HG03196 (cell line): ENCODE measurements around the gene PACRG.

Source experiments
- ATAC-seq: cut with Tn5 transposase; IDR thresholded peaks from one replicate; pipeline ENCODE4 v1.9.1; 2021; ENCODE audit not compliant: unreplicated experiment

The PACRG gene

DNA sequence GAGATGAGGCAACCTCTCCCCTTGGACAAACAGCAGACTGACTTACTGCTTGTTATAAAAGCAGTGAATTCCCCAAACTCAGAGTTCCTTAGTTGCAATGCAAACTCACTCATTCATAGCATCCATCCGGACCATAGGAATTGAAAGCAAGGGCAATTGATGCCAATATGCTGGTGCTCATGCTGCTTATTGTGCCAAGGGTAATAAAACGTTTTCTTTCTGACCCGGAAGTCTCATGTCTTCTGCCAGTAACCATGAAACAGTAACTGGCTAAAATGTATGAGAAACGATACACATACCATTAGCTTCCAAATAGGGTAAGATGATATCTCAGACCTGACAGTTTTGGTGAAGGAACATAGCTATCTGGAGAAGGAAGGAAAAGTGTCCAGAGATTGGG is 18.3 kb upstream of the PACRG start:
- ATAC-seq = no peak

DNA sequence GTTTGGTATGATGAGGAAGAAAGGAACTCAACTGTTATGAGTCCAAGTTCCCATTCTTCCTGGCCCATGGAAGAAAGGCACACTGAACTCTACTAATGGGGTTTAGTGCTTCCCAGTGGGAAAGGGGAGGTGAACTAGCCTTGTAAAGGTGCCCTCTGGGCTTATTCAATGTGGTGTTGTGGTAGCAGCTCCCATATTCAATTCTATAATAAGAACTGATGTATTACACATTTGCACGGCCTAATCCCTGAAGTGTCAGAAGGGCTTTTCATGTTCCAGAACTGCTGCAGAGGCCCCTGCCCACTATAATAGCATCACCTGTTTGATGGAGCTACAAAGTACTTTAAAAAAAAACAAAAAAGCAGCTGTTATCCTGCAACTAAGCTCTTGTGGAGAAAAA is 17.4 kb upstream of the PACRG start:
- no peak for ATAC-seq

DNA sequence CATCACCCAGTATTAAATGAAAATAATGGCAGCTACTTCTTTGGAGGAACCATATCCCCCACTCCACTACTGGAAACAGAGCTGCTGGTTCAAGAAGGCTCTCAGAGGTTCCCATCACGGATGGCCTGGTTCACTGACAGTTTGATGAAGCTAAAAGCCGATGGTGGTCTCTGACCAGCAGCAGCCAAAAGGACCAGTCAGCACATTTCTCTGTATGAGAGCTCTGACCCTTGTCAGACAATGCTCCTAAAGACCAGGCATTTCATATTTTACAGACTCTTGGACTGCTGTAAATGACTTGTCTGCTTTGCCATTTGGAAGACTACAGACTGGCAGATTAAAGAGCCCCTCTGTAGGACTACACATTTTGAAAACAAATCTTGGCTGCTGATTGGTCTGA is 16.8 kb upstream of the PACRG start:
- no peak for ATAC-seq

DNA sequence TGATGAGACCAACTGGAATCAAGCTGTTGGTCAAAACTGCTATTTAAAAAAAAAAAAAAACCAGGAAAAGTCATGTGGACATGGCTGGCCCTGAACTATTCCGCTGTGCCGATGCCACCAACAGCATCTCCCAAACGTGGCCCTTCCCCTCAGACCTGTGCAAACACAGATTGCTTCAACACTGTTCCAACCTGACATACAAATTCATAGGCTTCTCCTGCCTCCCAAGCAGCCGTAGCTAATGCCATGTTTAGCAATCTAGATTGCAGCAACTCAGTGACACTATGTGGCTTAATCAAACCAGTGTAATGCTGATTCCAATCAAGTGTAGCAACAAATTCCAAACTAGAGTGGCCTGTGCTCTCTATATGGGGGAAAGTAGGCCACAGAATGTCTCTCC is 16.4 kb upstream of the PACRG start:
- no peak for ATAC-seq

DNA sequence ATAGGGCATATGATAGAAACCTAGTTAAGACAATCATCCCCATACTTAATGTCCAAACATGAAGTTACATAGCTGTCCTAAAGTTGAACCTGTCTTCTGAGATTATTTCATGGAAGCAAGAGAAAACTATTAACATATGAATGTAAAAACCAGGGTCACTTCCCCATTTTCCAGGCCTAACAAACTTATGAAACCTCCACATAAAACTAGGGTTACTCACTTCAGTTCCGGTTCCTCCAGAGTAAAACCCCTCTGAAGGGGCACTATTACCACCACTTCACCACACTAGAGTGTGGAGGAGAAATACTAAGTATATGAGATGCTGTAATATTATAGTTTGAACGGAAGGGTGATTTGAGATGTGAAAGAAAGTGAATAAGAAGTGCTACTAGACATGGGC is 15.1 kb upstream of the PACRG start:
- ATAC-seq = no peak

DNA sequence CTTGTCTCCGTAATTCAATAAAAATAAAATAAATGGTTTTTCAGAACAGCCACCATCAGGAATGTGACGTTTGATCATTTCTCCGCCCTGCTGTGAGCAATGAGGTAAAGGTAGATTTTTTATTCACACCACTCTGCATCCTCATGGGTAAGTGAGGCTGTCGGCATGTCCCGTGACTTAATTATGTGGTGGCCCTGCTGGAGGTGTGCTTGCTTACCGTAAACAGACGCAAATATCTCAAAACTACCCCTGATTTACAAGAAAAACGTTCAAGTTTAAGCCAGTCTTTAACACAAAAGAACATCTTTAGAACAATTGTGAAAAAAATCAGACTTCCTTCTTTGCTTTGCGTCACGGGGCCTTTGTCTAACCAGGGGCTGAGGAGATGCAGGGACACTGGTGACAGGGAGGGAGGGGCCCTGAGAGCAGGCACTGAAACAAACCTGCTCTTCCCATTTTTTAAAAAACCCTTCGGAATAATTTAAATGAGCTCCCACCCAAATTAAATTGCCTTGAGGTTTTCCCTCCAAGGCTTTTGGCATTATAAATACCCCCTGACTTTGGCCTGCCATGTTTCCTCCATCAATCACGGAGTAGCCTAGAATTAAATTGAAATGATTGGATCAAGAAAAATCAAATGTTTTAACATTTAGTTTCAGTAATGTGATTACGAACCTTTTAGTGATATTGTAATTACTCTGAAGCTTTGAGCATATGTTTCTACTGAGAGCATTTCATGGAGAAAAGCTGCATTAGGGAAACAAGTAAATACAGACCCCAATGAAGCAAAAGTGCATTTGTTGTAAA is 13.6 kb upstream of the PACRG start:
- no peak for ATAC-seq

DNA sequence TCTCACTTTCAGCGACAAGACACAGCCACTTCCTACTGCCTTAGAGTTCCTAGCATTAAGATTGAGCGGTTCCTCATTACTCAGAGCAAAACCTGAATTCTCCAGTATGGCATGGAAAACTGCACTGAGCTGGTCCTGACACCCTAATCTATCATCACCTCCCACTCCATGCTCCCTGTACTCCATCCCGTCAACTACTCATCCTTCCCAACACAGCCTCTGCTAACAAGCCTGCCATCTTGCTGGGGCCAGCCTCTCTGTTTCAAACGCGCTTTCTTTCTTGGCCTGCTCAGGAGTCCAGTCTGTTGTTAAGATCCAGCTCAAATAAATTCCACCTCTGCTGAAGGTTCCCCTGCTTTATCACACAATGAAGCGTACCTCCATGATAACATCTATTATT is 12.2 kb upstream of the PACRG start:
- ATAC-seq = no peak

DNA sequence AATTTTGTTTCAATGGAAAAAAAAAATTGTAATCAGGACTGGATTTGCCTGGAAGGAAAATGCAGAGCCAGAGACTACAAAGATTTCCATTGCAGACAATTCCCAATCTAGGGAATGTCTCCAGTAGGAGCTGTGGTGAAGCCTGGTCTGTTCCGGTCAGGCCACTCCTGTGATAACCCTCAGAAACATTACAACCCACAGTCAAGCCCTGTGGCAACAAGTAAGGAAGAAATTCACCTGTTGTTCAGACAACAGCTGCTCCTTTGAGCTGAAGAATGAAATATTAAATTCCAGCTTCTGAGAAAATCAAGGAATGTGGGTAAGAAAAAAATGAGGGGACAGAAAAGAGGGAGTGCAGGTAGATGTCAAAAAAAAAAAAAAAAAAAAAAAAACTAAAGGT is 8.2 kb upstream of the PACRG start:
- ATAC-seq = no peak

DNA sequence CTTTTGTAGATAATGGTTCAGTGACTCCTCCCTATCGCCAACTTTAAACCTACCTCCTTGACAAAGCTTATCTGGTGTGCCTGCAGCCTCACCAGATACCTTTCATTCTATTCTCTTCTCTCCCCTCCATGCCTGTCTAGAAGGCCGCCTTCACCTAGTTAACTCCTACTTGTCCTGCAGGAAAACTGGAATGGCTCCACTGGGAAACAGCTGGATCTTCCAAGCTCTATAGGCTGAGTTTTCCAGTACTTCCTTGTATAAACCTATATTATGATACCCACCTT is 6.4 kb upstream of the PACRG start:
- ATAC-seq = no peak

DNA sequence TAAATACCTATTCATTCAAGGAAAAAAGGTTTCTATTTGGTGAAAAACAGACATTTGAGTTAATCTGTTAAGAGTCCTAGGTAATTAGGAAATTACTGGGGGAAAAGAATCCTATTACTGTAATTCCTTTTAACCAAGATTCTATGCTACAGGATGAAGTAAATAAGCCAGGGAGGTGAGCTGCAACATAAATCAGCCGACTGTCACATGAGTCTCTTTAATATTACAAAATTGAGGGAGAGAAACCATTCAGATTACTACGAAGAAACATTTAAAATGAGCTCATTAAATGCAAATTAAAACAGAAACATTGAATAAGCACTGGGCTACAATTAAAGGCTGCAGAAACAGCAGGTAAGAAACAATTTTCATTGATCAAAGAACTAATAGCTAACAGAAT is 5.5 kb upstream of the PACRG start:
- ATAC-seq = no peak

DNA sequence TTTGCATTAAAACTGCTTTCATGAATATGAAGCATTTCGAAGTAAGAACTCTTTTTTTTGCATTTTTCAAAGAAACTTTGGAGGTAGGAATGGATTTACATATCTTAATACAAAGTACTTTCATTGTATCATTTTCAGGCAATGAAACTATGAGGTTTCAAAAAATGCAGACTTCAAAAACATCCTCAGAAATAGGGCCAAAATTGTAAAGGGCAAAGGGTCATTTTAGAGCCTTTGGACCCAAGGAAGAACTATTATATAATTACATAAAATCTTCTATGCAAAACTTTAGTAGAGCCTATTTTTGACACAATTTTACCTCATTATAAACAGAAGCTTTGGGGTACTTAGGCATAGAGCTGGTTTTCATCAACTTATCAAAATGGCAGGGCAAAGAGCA is 5.1 kb upstream of the PACRG start:
- ATAC-seq = no peak

DNA sequence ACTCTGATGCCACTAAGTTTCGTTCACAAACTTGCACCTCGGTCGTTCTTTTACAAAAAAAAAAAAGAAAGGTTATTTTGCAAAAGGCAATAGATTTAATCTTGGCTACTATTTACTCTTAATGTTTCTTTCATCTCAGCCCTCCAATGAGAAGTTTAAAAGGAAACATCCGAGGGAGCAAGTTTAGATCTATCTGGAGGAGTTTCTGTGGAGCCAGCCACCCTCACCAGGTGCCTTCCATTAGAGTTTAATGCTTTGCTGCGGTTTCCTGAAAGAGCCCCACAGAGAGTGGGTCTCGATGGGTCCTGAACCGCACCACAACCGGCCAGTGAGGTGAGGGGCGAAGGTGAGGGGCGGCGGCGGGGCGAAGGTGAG is 840 bp upstream of the PACRG start:
- no peak for ATAC-seq

DNA sequence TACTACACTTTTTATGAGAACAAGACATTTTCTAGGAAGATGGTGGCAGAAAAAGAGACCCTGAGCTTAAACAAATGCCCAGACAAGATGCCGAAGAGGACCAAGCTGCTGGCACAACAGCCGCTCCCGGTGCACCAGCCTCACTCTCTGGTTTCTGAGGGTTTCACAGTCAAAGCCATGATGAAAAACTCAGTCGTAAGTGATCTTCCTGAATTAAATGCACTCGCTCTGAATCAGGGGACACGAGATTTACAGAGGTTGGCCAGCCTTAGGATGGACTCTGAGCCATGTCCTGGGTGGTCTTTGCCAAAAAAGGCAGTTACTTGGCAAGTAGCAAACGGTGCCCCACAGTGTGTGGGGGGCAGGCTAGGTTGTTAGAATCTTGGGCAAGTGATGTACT is 423 bp downstream of the PACRG start:
- no peak for ATAC-seq

DNA sequence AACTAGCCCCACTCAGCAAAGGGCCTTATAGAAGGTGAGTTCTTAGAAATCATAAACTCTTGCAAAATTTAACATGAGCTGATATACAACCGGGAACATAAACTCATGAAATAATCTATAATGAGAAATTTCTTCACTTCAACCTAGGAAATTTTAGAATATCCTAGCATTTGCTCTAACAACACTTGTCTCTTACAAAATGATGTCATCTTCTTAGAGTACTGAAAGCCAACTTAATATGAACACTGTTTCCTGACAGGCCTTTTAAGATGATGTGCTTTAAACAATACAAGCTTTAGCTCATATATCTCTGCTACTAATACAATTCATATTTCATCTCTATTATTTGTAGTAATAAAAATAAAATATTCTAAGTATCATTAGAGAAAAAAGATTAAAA is 932 bp downstream of the PACRG start:
- ATAC-seq = no peak

DNA sequence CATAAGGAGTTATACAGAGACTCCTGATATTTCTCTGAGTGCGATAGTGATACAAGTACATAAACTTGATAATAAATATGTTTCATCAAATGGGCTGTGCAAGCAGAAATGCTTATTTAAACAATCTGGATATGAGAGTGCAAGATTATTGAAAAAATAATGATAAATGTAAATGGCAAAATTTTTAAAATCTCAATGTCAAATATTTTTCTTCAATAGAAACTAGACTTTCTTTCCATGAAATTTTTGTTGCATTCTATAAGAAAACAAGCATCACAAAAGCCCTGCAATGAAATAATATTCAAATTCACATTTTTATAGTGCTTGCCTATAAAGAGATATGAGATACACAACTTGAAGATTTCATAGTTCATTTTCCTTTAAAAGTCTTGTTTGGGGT is 2.7 kb downstream of the PACRG start:
- no peak for ATAC-seq

DNA sequence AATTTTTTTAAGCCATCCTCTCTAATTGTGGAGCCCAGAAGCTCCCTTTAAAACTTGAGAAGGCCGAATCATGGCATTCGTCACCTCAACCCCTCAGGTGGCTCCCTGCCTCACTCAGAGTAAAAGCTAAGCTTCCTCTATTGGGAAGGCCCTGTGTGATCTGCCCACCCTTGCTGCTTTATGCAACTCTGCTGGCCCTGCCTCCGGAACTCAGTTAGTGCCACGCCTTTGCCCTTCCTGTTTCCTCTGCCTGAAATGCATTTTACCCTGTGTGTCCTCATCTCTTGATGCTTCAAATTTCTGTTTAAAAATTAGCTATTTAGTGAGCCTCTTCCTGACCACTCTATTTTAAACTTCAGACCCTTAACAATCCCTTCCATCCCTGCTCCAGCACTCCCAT is 5.7 kb downstream of the PACRG start:
- ATAC-seq = no peak

DNA sequence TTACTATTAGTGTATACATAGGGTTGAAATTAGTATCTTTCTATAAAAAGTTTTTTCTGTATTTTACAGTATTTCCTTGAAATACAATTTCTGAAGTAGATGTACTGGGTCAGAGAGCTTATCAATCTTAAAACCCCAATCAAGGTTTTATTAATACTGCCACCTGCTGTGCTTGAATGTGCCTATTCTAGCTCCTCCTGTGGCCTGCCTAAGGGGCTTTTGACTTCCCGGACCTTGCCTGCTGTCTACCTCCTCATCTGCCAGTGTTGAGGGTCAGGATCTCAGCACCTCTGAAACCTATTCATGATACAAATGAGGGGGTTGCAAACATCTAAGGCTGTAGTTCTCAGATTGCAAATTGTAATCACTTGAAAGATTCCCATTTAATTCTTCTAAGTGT is 9.2 kb downstream of the PACRG start:
- no peak for ATAC-seq

DNA sequence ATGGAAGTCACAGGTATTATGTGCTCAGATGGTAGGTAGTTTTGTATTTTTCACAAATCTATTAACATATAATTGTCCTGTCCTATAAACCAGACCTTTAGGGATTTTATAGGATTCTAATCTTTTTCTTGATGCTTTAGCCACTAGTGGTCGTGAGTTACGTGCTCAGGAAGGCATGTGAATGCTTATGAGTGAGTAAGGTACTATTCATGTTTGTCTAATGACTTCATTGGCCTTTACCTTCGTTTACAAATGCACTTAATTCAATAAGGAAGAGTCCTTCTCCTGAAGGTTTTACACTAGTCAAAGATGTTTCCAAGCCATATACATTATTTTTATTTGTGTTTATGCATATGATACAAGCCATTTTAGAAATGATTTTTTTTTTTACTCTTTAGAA is 23.0 kb downstream of the PACRG start:
- no peak for ATAC-seq

DNA sequence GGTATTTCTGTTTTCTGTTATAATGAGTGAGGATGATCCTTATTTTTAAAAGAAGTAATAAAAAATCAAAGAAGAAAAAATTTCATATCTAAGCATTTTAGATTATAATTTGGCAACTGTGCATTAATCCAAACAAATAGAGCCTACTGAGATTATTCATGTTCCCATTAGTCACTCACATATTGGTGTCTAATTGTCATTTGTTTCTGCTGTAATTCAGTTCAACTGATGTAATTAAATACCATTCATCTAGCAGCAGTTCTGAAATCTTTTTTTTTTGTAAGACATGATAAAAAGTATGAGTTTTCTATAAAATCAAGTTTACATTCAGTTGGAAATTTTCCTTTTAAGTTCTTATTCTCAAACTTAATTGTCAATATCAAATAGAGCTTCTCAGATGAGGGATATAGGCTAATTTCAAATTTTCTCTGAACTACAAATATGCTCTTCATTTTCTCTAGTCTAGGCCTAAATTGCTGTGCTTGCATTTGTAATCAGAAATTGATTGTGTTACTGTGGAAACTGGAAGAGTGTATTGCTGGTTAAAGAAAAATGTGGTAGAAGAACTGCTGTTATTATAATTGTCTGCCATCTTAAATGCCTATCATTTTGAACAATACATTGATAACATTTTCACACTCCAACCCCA is 23.6 kb downstream of the PACRG start:
- no peak for ATAC-seq

DNA sequence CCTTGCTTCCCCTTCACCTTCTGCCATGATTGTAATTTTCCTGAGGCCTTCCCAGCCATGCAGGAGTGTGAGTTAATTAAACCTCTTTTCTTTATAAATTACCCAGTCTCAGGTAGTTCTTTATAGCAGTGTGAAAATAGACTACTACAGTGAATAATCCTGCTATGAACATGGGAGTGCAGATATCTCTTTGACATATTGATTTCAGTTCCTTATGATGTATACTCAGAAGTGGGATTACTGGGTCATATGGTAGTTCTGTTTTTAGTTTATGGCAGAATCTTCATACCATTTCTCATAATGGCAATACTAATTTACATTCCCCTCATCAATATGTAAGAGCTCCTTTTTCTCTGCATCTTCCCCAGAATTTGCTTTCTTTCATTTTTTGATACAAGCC is 26.0 kb downstream of the PACRG start:
- ATAC-seq = no peak

DNA sequence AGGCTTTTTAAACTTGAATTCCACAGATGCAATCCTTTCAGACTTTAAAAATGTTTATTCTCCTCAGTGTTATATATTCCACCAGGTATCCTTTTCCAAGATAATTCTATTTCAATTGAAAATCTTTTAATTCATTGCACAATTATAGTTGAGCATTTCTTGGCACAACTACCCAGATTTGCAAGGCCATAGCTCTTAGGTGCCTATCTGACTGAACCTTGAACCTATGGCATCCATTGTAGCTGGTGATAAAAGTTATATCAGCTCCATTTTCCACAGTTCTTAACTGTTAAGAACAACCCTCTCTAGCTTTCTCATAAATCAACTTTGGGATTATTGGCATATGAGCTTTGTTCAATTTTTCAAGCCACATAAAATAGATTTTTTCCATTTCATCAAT is 42.4 kb downstream of the PACRG start:
- no peak for ATAC-seq

DNA sequence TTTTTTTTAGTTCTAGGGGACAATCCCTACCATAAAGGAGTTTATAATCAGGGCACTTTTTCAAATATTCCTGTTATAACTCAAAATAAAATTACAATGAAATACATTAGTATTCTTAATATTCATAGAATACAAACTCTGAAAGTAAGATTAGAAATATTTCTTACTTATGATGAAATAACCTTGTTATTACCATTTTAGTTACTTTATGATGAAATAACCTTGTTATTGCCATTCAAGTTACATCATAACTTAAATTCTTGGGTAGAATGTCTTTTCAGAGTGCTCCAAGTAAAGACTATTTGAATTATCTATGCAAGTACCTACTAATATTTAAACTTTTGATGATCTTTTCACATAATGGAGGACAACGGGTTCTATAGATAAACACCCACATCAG is 43.2 kb downstream of the PACRG start:
- ATAC-seq = no peak

DNA sequence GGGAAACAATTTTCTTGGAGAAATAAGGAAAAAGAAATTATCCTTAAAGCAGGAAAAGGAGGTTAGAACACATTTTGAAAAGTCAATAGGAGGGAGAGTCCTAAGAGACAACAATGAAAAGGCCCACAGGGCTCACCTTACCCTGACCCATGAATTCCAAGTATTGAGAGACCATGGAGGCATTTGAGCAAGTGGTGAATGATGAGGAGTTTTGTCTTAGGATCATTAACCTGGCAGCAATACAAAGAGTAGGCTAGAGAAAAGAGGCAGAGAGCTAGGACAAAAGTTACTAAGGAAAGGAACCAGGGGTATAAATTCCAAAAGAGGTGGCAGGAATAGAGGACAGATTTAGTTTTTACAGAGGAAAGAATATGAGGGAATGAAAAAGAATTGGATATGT is 44.7 kb downstream of the PACRG start:
- no peak for ATAC-seq
